AG10803 (cell line): ENCODE results near the gene SLC30A2.

Experiments
- DNase-seq: peaks from one replicate; pipeline ENCODE4 v3.0.0; 2010; ENCODE audit warnings: low read depth
- H3K4me3 ChIP-seq: 2 replicates; pipeline ENCODE4 v1.5.1; 2011; ENCODE audit warnings: mild to moderate bottlenecking, low read length, control low read depth
- CTCF ChIP-seq: conservative IDR thresholded peaks from 2 replicates; pipeline ENCODE4 v1.5.1; 2011; ENCODE audit warnings: mild to moderate bottlenecking, low read length, control low read depth, inconsistent platforms

SLC30A2 gene

GRCh38 chr1:26005434-26006105 lies 40.3 kb downstream of the SLC30A2 start:
- DNase-seq, result no peak
- no peak for TF ChIP-seq CTCF
- H3K4me3 ChIP-seq, result no peak overlapping the region

- H3K4me3 ChIP-seq, result no peak overlapping the region
- no peak for DNase-seq
- no peak for TF ChIP-seq CTCF
Measured at GRCh38 chr1:26003756-26004155, 42.2 kb downstream of the SLC30A2 start.

GRCh38 chr1:26003262-26003661 lies 42.7 kb downstream of the SLC30A2 start:
- no peak for DNase-seq
- no peak overlapping the region for H3K4me3 ChIP-seq
- no peak for TF ChIP-seq CTCF

- no peak for TF ChIP-seq CTCF
- no peak for DNase-seq
Measured at GRCh38 chr1:25999041-25999800, 46.7 kb downstream of the SLC30A2 start.

GRCh38 chr1:25997828-25998761 lies 47.8 kb downstream of the SLC30A2 start, which contains the start of gene PAFAH2:
Gene PAFAH2 (minus strand): TSS chr1:25998063. CDS start chr1:25990816, 7,247 bp downstream.
- peak; percentile 99 for DNase-seq
- peak within 1 kb of the TSS; percentile 75 for H3K4me3 ChIP-seq
- TF ChIP-seq CTCF, result peak; percentile 95

More at GRCh38 chr1:25999041-25999800, 46.7 kb downstream of the SLC30A2 start:
- H3K4me3 ChIP-seq, result no peak overlapping the region

GRCh38 chr1:25996966-25997827 lies 48.7 kb downstream of the SLC30A2 start:
- no peak for TF ChIP-seq CTCF
- DNase-seq, result peak; percentile 68

More at GRCh38 chr1:25996966-25997827, 48.7 kb downstream of the SLC30A2 start:
- H3K4me3 ChIP-seq, result peak overlapping the region; percentile 75
